Thymus (tissue), 11 donors: Measurements from ENCODE around the gene TM9SF1. TPM values are rescaled to one million over a fixed set of nuclear protein-coding genes. Genes with fewer than 3 reads are reported as not detected.

ENCODE experiments used
- DNase-seq, 9 donors: peaks; one replicate each; pipeline ENCODE4 v3.0.0-alpha.2; 2013; ENCODE audit warnings: low spot score in 9 of 9, low read depth in 6 of 9, missing footprints in 1 of 9
- H3K27ac ChIP-seq, 2 donors: one replicate each; pipeline ENCODE4 v1.5.1; 2013; ENCODE audit warnings: control low read depth in 1 of 2, low read depth in 1 of 2, low read length in 1 of 2, mild to moderate bottlenecking in 1 of 2, moderate library complexity in 1 of 2
- H3K27me3 ChIP-seq, 2 donors: one replicate each; pipeline ENCODE4 v1.5.1; 2013; ENCODE audit warnings: low read length in 1 of 2; ENCODE audit not compliant: control insufficient read depth in 2 of 2, insufficient read depth in 1 of 2
- H3K36me3 ChIP-seq, 2 donors: one replicate each; pipeline ENCODE4 v1.5.1; 2013; ENCODE audit warnings: low read length in 1 of 2, mild to moderate bottlenecking in 1 of 2, moderate library complexity in 1 of 2; ENCODE audit not compliant: control insufficient read depth in 2 of 2, insufficient read depth in 2 of 2
- H3K4me1 ChIP-seq, 2 donors: one replicate each; pipeline ENCODE4 v1.5.1; 2013; ENCODE audit warnings: low read length in 2 of 2; ENCODE audit not compliant: control insufficient read depth in 2 of 2, insufficient read depth in 2 of 2
- H3K4me3 ChIP-seq, 2 donors: one replicate each; pipeline ENCODE4 v1.5.1; 2013; ENCODE audit warnings: low read length in 2 of 2, control low read depth in 1 of 2, mild to moderate bottlenecking in 1 of 2
- H3K9me3 ChIP-seq, 2 donors: one replicate each; pipeline ENCODE4 v1.5.1; 2013; ENCODE audit warnings: low read length in 1 of 2, mild to moderate bottlenecking in 1 of 2; ENCODE audit not compliant: control insufficient read depth in 2 of 2, insufficient read depth in 1 of 2
- WGBS: extraction: QIAGEN DNeasy Blood & Tissue Kit; methylation state at CpG from one replicate; pipeline ENCODE4 v1.1.7; 2013; 5-methylcytosine and 5-hydroxymethylcytosine counted together
- polyA plus RNA-seq: library from polyadenylated mRNA; stranded (reverse); fragments of 200-250 nt; gene quantifications from one replicate; pipeline ENCODE4 v1.2.3, GENCODE V29; 2013
- total RNA-seq: library from RNA; stranded (reverse); fragments of 120-200 nt; gene quantifications from one replicate; pipeline ENCODE4 v1.2.4, GENCODE V29; 2013
- donor health status: healthy.

TM9SF1 gene
- total and polyA plus RNA-seq, 2 donors, result 12.5 to 18.2 TPM

GRCh38 chr14:24164518-24164991, 30.7 kb downstream of the TM9SF1 start:
- no peaks in the 10 kb centered on the region for H3K27me3 ChIP-seq
- 97% methylated on average over 14 of the region's 14 CpGs for WGBS
- no peaks in the 10 kb centered on the region for H3K9me3 ChIP-seq
- no peak overlapping the region for H3K4me3 ChIP-seq
- peaks cover 59 to 71% of the 10 kb centered on the region in 2 donors for H3K36me3 ChIP-seq
- H3K27ac ChIP-seq, result no peak overlapping the region
- no peak for DNase-seq
- peaks cover 6 to 34% of the 10 kb centered on the region in 2 donors for H3K4me1 ChIP-seq

GRCh38 chr14:24162093-24162492, 33.1 kb downstream of the TM9SF1 start:
- Histone ChIP-seq H3K36me3 (peaks cover 68 to 79% of the 10 kb centered on the region in 2 donors), H3K27ac (peak overlapping the region; percentile 38 to 93), H3K4me3 (peak overlapping the region; percentile 85 to 88), H3K9me3 (no peaks in the 10 kb centered on the region), H3K27me3 (no peaks in the 10 kb centered on the region), H3K4me1 (peaks cover 6 to 34% of the 10 kb centered on the region in 2 donors)
- WGBS, result 85% methylated on average over 8 of the region's 8 CpGs
- no peak for DNase-seq

- H3K36me3 ChIP-seq, result peaks cover 69 to 78% of the 10 kb centered on the region in 2 donors
- peak within 1 kb of the TSS; percentile 85 to 88 for H3K4me3 ChIP-seq
- no peaks in the 10 kb centered on the region for H3K9me3 ChIP-seq
- DNase-seq, result peak; percentile 94 to 99 (median 99)
- peak within 1 kb of the TSS; percentile 93 to 96 for H3K27ac ChIP-seq
- H3K27me3 ChIP-seq, result no peaks in the 10 kb centered on the region
- H3K4me1 ChIP-seq, result peaks cover 6 to 34% of the 10 kb centered on the region in 2 donors
- WGBS, result under 1% methylated on average over 12 of the region's 12 CpGs
These were observed 34.1 kb downstream of the TM9SF1 start, which contains the start of gene IRF9 for GRCh38 chr14:24160850-24161804. Gene IRF9, plus strand, starts transcription at chr14:24161265. Its CDS starts 880 bp downstream, at chr14:24162145.

- Histone ChIP-seq H3K4me3 (no peak overlapping the region), H3K36me3 (peaks cover 69 to 78% of the 10 kb centered on the region in 2 donors), H3K27ac (peak overlapping the region; percentile 92 to 93), H3K27me3 (no peaks in the 10 kb centered on the region), H3K4me1 (peaks cover 6 to 34% of the 10 kb centered on the region in 2 donors), H3K9me3 (no peaks in the 10 kb centered on the region)
- over 99% methylated on average over 4 of the region's 4 CpGs for WGBS
- DNase-seq, result no peak
These were observed 34.8 kb downstream of the TM9SF1 start for GRCh38 chr14:24160499-24160849.

- no peak for DNase-seq
- no peaks in the 10 kb centered on the region for H3K9me3 ChIP-seq
- H3K4me3 ChIP-seq, result no peak overlapping the region
- H3K36me3 ChIP-seq, result peaks cover 69 to 78% of the 10 kb centered on the region in 2 donors
- H3K27me3 ChIP-seq, result no peaks in the 10 kb centered on the region
- H3K4me1 ChIP-seq, result peaks cover 6 to 34% of the 10 kb centered on the region in 2 donors
- 98% methylated on average over 11 of the region's 11 CpGs for WGBS
- H3K27ac ChIP-seq, result peak overlapping the region; percentile 92 to 93
These were observed 35.3 kb downstream of the TM9SF1 start for GRCh38 chr14:24159777-24160498.

- 98% methylated on average over 12 of the region's 12 CpGs for WGBS
- Histone ChIP-seq H3K27ac (no peak overlapping the region), H3K36me3 (peaks cover 64 to 69% of the 10 kb centered on the region in 2 donors), H3K4me1 (peaks cover 6 to 15% of the 10 kb centered on the region in 2 donors), H3K4me3 (no peak overlapping the region), H3K27me3 (no peaks in the 10 kb centered on the region), H3K9me3 (no peaks in the 10 kb centered on the region)
- no peak for DNase-seq
These were observed 37.9 kb downstream of the TM9SF1 start for GRCh38 chr14:24157331-24157730.

- DNase-seq, result no peak
- Histone ChIP-seq H3K27ac (no peak overlapping the region), H3K9me3 (no peaks in the 10 kb centered on the region), H3K4me3 (no peak overlapping the region), H3K4me1 (peaks cover 4 to 10% of the 10 kb centered on the region in 2 donors), H3K27me3 (no peaks in the 10 kb centered on the region), H3K36me3 (peaks cover 67 to 71% of the 10 kb centered on the region in 2 donors)
- WGBS, result 97% methylated on average over 1 of the region's 1 CpG
These were observed 38.4 kb downstream of the TM9SF1 start for GRCh38 chr14:24156840-24157239.

GRCh38 chr14:24155100-24155499, 40.1 kb downstream of the TM9SF1 start:
- no peak for DNase-seq
- H3K9me3 ChIP-seq, result no peaks in the 10 kb centered on the region
- H3K36me3 ChIP-seq, result peaks cover 78 to 81% of the 10 kb centered on the region in 2 donors
- H3K4me3 ChIP-seq, result no peak overlapping the region
- 99% methylated on average over 10 of the region's 10 CpGs for WGBS
- H3K4me1 ChIP-seq, result peaks cover 0 to under 1% of the 10 kb centered on the region in 2 donors
- H3K27me3 ChIP-seq, result no peaks in the 10 kb centered on the region
- H3K27ac ChIP-seq, result no peak overlapping the region
